ENCODE results near the gene TSPAN10. TPM values are rescaled to one million over a fixed set of nuclear protein-coding genes. Genes with fewer than 3 reads are reported as not detected.

TSPAN10 gene
- total and polyA plus RNA-seq, 2 donors from 2014 or later: 1.9 to 2.1 TPM

GRCh38 chr17:81608082-81608481, 28.9 kb upstream of the TSPAN10 start:
- Histone ChIP-seq H3K4me3 (ENCODE audit: low read length in 3 of 3) (no peak overlapping the region), H3K9me3 (ENCODE audit: control insufficient read depth in 2 of 3, insufficient read depth in 1 of 3, low read length in 3 of 3) (no peaks in the 10 kb centered on the region), H3K4me1 (ENCODE audit: control insufficient read depth in 2 of 3, insufficient read depth in 2 of 3, low read depth in 1 of 3, low read length in 3 of 3) (no peaks in the 10 kb centered on the region), H3K27ac (ENCODE audit: low read depth in 2 of 2, low read length in 2 of 2) (no peak overlapping the region), H3K27me3 (ENCODE audit: control insufficient read depth, insufficient read depth, low read length) (no peaks in the 10 kb centered on the region), H3K9ac (ENCODE audit: low read length in 3 of 3) (no peak overlapping the region), H3K36me3 (ENCODE audit: control insufficient read depth in 2 of 3, insufficient read depth in 3 of 3, low read length in 3 of 3) (peaks cover 5 to 61% (median 38%) of the 10 kb centered on the region in 3 donors)
- no peak for DNase-seq
- no peak for FAIRE-seq
- intact Hi-C loops (cut with DNase I): no loop called here
- no peak for TF ChIP-seq CTCF (IDR thresholded peaks at IDR 0.05; ENCODE audit: borderline replicate concordance, extremely low read depth, insufficient read depth)

DNA sequence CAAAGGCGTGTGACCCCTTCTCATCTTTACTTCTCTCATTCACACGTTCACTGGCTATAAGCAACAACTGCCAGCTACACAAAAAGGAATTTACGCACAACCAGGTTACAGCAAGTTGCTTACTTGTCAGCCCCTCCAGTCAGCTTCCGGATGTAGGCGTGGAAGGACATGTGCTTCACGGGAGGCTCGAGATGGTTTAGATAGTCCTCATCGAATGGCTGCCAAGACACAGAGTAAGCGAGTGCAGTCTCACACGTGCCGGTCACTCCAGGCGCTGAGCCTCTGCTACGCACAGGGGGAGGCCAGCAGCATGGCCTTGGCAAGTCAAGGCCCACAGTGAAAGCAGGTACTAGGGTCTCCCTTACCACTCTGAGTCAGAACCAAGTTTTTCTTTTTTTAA, 28.4 kb upstream of the TSPAN10 start:
- Histone ChIP-seq H3K27ac (ENCODE audit: low read depth in 2 of 2, low read length in 2 of 2) (no peak overlapping the region), H3K4me3 (ENCODE audit: low read length in 3 of 3) (no peak overlapping the region), H3K36me3 (ENCODE audit: control insufficient read depth in 2 of 3, insufficient read depth in 3 of 3, low read length in 3 of 3) (peaks cover 5 to 63% (median 39%) of the 10 kb centered on the region in 3 donors), H3K9ac (ENCODE audit: low read length in 3 of 3) (no peak overlapping the region), H3K9me3 (ENCODE audit: control insufficient read depth in 2 of 3, insufficient read depth in 1 of 3, low read length in 3 of 3) (no peaks in the 10 kb centered on the region), H3K4me1 (ENCODE audit: control insufficient read depth in 2 of 3, insufficient read depth in 2 of 3, low read depth in 1 of 3, low read length in 3 of 3) (no peaks in the 10 kb centered on the region), H3K27me3 (ENCODE audit: control insufficient read depth, insufficient read depth, low read length) (no peaks in the 10 kb centered on the region)
- TF ChIP-seq CTCF (IDR thresholded peaks at IDR 0.05; ENCODE audit: borderline replicate concordance, extremely low read depth, insufficient read depth): no peak
- FAIRE-seq: no peak
- intact Hi-C loops (cut with DNase I): no loop called here
- DNase-seq: no peak

DNA sequence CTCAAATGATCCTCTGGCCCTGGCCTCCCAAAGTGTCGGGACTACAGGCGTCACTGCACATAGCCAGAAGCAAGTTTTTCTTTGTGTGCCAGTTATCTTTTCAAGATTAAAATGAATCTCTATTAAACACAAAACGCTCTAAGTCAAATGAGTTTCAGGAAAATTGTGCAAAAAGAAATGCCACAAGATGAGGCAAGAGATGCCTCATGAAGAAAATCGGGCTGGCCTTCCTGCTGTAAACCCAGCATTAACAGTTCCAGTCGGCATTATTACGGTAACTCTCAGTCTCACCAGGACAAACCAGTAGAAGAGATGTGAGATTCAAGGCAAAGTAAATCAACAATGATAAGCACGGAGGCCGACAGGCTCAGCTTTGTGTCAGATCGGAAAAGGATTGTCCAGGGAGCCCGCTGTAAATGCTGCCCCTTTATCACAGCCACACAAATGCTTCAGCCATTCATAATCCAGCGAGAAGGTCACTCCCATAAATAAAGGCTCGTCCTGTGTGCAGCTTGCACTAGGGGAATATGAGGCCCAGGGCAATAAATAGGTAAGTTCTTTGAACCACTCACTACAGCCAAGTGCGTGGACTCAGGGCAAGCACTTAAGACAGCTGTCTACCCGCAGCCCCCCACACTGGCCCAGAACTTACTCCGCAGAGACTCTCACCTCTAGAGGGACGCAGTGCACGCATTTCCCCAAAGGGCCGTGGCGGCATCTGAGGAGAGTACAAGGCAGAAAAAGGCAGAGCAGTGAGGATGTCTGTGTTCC, 27.3 kb upstream of the TSPAN10 start:
- Histone ChIP-seq H3K9me3 (ENCODE audit: control insufficient read depth in 2 of 3, insufficient read depth in 1 of 3, low read length in 3 of 3) (no peaks in the 10 kb centered on the region), H3K27ac (ENCODE audit: low read depth in 2 of 2, low read length in 2 of 2) (no peak overlapping the region), H3K27me3 (ENCODE audit: control insufficient read depth, insufficient read depth, low read length) (no peaks in the 10 kb centered on the region), H3K4me3 (ENCODE audit: low read length in 3 of 3) (no peak overlapping the region), H3K9ac (ENCODE audit: low read length in 3 of 3) (no peak overlapping the region), H3K4me1 (ENCODE audit: control insufficient read depth in 2 of 3, insufficient read depth in 2 of 3, low read depth in 1 of 3, low read length in 3 of 3) (peaks cover 0 to 3% (median 2%) of the 10 kb centered on the region in 3 donors), H3K36me3 (ENCODE audit: control insufficient read depth in 2 of 3, insufficient read depth in 3 of 3, low read length in 3 of 3) (peaks cover 2 to 56% (median 30%) of the 10 kb centered on the region in 3 donors)
- FAIRE-seq: no peak
- peak in 1 of 5 donors; percentile 15 for DNase-seq
- no peak for TF ChIP-seq CTCF (IDR thresholded peaks at IDR 0.05; ENCODE audit: borderline replicate concordance, extremely low read depth, insufficient read depth)
- intact Hi-C loops (cut with DNase I): no loop called here
